Small intestine (tissue), 7 donors: ENCODE results near the gene TRAF6. TPM values are rescaled to one million over a fixed set of nuclear protein-coding genes. Genes with fewer than 3 reads are reported as not detected.
"Not testable (repeated sequence)": the region's sequence is repeated elsewhere in the genome, so short reads cannot be mapped to it uniquely, and the experiment has no call there.

Experiments used
- DNase-seq, 2 donors: peaks; one replicate each; pipeline versions ENCODE4 v3.0.0 to v3.0.0-alpha.2; 2013
- FAIRE-seq: peaks from 2 replicates; lab custom pipeline; 2012; peaks lifted over from hg19 to GRCh38; lab: Jason Lieb, UNC
- H3K27ac ChIP-seq, 3 donors: one replicate each; pipeline ENCODE4 v1.5.1; 2013; ENCODE audit warnings: low read length in 2 of 3, mild to moderate bottlenecking in 2 of 3, control low read depth in 1 of 3, inconsistent platforms in 1 of 3, low read depth in 1 of 3, moderate library complexity in 1 of 3
- H3K27me3 ChIP-seq, 3 donors: one replicate each; pipeline ENCODE4 v1.6.1; 2013; ENCODE audit warnings: low read length in 3 of 3, inconsistent platforms in 1 of 3; ENCODE audit not compliant: control insufficient read depth in 3 of 3, insufficient read depth in 3 of 3
- H3K36me3 ChIP-seq, 3 donors: one replicate each; pipeline ENCODE4 v1.6.1; 2013; ENCODE audit warnings: low read length in 3 of 3, inconsistent platforms in 1 of 3, low read depth in 1 of 3, mild to moderate bottlenecking in 1 of 3, moderate library complexity in 1 of 3; ENCODE audit not compliant: control insufficient read depth in 3 of 3, insufficient read depth in 2 of 3
- H3K4me1 ChIP-seq, 3 donors: one replicate each; pipeline ENCODE4 v1.6.1; 2013; ENCODE audit warnings: low read length in 2 of 3, inconsistent platforms in 1 of 3, low read depth in 1 of 3, mild to moderate bottlenecking in 1 of 3, moderate library complexity in 1 of 3; ENCODE audit not compliant: control insufficient read depth in 3 of 3, insufficient read depth in 2 of 3
- H3K4me3 ChIP-seq, 3 donors: one replicate each; pipeline ENCODE4 v1.5.1; 2013; ENCODE audit warnings: low read length in 3 of 3, control low read depth in 1 of 3, inconsistent platforms in 1 of 3, low read depth in 1 of 3, mild to moderate bottlenecking in 1 of 3, moderate library complexity in 1 of 3
- H3K9me3 ChIP-seq, 2 donors: one replicate each; pipeline ENCODE4 v1.6.1; 2013; ENCODE audit warnings: low read depth in 1 of 2, low read length in 1 of 2; ENCODE audit not compliant: control insufficient read depth in 2 of 2, insufficient read depth in 1 of 2
- WGBS, 3 donors: extraction: QIAGEN DNeasy Blood & Tissue Kit; methylation state at CpG; one replicate each; pipeline ENCODE4 v1.1.7; 2013; 5-methylcytosine and 5-hydroxymethylcytosine counted together
- polyA plus RNA-seq, 4 donors: library from polyadenylated mRNA; stranded (reverse) in 3 of 4; unstranded in 1 of 4; fragments of 200-250 nt in 3 of 4; fragments of 120-200 nt in 1 of 4; gene quantifications; one replicate each; pipeline versions ENCODE4 v1.2.1 to v1.2.3, GENCODE V29; 2013
- donor health status: healthy with polysubstance abuse.
- donor health status: control.
- donor health status: control.
- donor health status: Bipolar disorder and iron deficiency.
- donor health status: healthy.

Gene TRAF6
- polyA plus RNA-seq, 4 donors, result 3.6 to 22.1 (median 4.6) TPM

DNA sequence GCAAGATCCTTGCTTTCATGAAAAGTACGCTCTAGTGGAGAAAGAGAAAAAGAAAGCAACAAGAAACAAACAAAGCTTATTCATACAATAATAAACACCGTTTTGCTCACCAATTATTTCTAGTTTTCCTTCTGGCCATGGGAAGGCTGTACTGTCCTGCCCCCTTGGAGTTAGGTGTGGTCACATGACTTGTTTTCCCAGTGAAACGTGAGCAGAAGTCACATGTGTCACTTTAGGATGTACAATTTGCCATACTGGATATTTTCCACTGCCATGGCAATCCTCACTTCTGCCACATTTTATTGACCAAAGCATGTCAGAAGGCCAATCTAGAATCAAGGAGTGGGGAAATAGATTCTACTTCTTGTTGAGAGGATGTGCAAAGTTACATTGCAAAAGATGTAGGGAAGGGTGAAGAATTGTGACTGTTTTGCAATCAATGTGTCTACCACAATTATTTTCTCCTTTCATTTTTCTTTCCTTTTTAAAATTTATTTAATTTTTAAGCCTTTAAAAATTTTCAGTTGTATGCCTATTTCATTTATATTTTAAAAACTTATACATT, 24.3 kb upstream of the TRAF6 start:
- H3K27me3 ChIP-seq, result no peaks in the 10 kb centered on the region
- DNase-seq, result no peak
- no peaks in the 10 kb centered on the region for H3K9me3 ChIP-seq
- no peak overlapping the region for H3K4me3 ChIP-seq
- H3K4me1 ChIP-seq, result no peaks in the 10 kb centered on the region
- H3K27ac ChIP-seq, result no peak overlapping the region
- 71 to 75% (median 72%) methylated on average over 3 of the region's 3 CpGs for WGBS, 3 donors
- H3K36me3 ChIP-seq, result no peaks in the 10 kb centered on the region
- no peak for FAIRE-seq

DNA sequence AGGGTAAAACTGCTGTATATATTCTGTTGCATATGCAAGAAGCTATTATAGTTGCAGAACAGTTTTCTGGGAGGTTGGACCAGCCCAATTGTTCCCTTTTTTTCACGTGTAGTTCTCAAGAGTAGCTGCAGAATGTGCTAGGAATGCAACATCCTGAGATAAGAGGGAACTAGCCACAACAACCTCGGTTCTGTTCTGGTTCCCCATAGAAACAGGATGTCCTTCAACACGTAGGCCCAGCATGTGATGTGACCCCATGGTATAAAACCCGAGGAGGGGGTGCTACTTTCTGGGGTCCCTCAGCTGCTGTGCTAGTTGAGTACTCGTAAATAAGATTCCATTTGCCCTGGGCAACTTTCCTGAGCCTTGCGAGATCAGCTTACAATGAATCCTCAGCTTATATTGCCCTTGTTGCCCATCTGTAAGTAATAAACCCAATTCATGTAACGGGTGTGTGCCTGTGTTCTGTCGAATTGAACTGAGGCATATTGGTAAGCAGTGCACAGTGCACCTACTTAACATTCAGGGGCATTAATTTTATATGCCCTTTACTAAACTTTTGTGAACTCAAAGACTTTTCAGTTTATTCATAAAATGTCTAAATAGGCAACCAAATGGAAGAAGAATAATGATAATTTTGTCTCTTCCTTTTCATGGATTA, 23.0 kb upstream of the TRAF6 start:
- Histone ChIP-seq H3K9me3 (no peaks in the 10 kb centered on the region), H3K4me1 (no peaks in the 10 kb centered on the region), H3K27ac (no peak overlapping the region), H3K4me3 (no peak overlapping the region), H3K36me3 (no peaks in the 10 kb centered on the region), H3K27me3 (no peaks in the 10 kb centered on the region)
- FAIRE-seq, result no peak
- 47 to 57% (median 55%) methylated on average over 8 of the region's 8 CpGs for WGBS, 3 donors
- no peak for DNase-seq

DNA sequence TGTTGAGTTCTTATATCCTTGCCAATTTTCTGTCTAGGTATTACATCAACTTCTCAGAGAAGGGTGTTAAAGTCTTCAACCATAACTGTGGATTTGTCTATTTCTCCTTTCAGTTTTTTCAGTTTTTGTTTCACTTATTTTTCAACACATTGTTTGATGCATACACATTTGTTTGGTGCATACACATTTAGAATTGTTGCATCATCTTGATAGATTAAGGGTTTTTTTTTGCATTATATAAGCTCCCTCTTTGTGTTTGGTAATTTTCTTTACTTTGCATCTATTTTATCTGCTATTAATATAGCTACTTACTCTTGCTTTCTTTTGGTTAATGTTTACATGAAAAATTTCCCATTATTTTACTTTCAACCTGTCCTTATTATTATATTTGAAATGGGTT, 20.8 kb upstream of the TRAF6 start:
- no peak overlapping the region for H3K4me3 ChIP-seq
- no peaks in the 10 kb centered on the region for H3K9me3 ChIP-seq
- H3K27ac ChIP-seq, result no peak overlapping the region
- no peaks in the 10 kb centered on the region for H3K36me3 ChIP-seq
- H3K27me3 ChIP-seq, result no peaks in the 10 kb centered on the region
- FAIRE-seq, result no peak
- no peak for DNase-seq
- H3K4me1 ChIP-seq, result no peaks in the 10 kb centered on the region

DNA sequence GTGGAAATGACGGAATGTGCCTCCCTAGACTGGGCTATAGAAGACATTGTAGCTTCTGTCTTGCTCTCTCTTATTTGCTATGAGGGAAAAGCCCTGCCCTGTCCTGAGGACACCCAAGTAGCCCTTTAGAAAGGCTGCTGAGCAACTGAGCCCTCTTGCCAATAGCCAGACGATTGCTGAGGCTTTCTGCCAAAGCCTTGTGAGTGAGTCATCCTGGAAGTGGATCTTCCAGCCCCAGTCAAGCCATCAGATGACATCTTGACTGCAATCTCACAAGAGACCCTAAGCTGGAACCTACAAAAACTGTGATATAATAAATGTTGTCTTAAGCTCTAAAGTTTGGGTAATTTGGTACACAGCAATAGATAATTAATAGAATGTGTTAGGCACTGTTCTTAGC, 3.9 kb upstream of the TRAF6 start:
- H3K27ac ChIP-seq, result no peak overlapping the region
- no peak overlapping the region for H3K4me3 ChIP-seq
- DNase-seq, result no peak
- H3K9me3 ChIP-seq, result peaks cover 0 to 5% of the 10 kb centered on the region in 2 donors
- FAIRE-seq, result no peak
- peaks cover 0 to 19% (median 0%) of the 10 kb centered on the region in 3 donors for H3K4me1 ChIP-seq
- WGBS, 3 donors, result 55 to 67% (median 58%) methylated on average over 2 of the region's 2 CpGs
- no peaks in the 10 kb centered on the region for H3K27me3 ChIP-seq
- no peaks in the 10 kb centered on the region for H3K36me3 ChIP-seq

DNA sequence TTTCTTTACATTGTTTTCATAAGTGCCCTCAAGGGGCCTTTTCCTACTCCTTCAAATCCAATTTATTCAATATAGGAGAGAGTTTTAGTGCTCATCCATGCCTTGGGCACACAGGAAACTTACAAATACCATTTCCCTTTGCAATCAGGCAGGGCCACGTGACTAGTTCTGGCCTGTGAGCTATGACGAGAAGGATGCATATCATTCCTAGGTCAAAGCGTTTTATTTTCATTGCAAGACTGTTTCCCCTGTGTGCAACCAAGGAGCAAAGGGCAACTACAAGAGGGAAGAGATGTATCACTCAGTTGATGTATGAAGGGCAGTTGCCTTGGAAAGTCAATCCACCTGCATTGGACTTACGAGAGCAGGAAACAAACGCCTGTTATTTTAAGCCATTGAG, 1.9 kb upstream of the TRAF6 start:
- FAIRE-seq, result no peak
- peak; percentile 80 to 90 for DNase-seq
- H3K4me1 ChIP-seq, result peaks cover 0 to 19% (median 0%) of the 10 kb centered on the region in 3 donors
- peaks cover 0 to 5% of the 10 kb centered on the region in 2 donors for H3K9me3 ChIP-seq
- 20 to 63% (median 32%) methylated on average over 5 of the region's 5 CpGs for WGBS, 3 donors
- H3K27ac ChIP-seq, result peak overlapping the region in 1 of 3 donors; percentile 88
- H3K27me3 ChIP-seq, result no peaks in the 10 kb centered on the region
- H3K36me3 ChIP-seq, result no peaks in the 10 kb centered on the region
- no peak overlapping the region for H3K4me3 ChIP-seq

DNA sequence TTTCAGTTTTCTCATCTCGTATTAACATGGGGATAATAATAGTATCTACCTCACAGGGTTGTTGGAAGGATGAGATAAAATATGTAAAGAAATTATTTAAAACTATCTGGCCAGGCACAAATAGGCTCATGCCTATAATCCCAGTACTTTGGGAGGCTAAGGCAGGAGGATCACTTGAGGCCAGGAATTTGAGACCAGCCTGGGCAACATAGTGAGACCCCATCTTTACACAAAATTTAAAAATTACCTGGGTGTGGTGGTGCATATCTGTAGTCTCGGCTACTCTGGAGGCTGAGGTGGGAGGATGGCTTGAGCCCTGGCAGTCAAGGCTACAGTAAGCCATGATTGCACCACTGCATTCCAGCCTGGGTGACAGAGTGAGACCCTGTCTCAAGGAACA, 990 bp upstream of the TRAF6 start:
- 65 to 85% (median 73%) methylated on average over 2 of the region's 2 CpGs for WGBS, 3 donors
- H3K27me3 ChIP-seq, result not testable (repeated sequence)
- H3K27ac ChIP-seq, result peak overlapping the region in 1 of 3 donors; percentile 88

DNA sequence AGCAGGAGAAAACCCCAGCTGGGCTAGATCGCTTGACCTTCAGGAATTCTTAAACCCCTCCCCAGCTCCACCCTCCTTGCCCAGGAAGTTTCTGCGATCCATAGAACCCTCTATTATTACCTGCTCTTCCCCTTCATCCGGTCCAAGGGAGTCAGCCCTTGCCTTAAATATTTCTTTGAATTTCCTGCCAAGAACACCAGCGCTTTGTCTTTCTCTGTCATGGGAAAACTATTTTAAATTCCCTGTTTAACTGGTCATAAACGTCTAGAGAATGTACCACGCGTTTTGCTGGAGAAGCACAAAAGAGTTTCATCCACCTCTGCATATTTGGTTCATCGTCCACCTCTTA, 496 bp upstream of the TRAF6 start:
- no peaks in the 10 kb centered on the region for H3K27me3 ChIP-seq
- H3K4me3 ChIP-seq, result peak overlapping the region; percentile 79 to 87 (median 80)
- peak overlapping the region; percentile 77 to 93 (median 88) for H3K27ac ChIP-seq
- no peaks in the 10 kb centered on the region for H3K36me3 ChIP-seq
- WGBS, 3 donors, result 6 to 14% (median 12%) methylated on average over 8 of the region's 8 CpGs
- peaks cover 0 to 5% of the 10 kb centered on the region in 2 donors for H3K9me3 ChIP-seq
- peaks cover 0 to 25% (median 2%) of the 10 kb centered on the region in 3 donors for H3K4me1 ChIP-seq
- DNase-seq, result peak in 1 of 2 donors; percentile 32
- no peak for FAIRE-seq

More for the DNA sequence above, 990 bp upstream of the TRAF6 start:
- not testable (repeated sequence) for H3K4me3 ChIP-seq, H3K9me3 ChIP-seq, H3K36me3 ChIP-seq, DNase-seq, FAIRE-seq
- H3K4me1 ChIP-seq, result peaks cover 0 to 22% (median 0%) of the 10 kb centered on the region in 3 donors

DNA sequence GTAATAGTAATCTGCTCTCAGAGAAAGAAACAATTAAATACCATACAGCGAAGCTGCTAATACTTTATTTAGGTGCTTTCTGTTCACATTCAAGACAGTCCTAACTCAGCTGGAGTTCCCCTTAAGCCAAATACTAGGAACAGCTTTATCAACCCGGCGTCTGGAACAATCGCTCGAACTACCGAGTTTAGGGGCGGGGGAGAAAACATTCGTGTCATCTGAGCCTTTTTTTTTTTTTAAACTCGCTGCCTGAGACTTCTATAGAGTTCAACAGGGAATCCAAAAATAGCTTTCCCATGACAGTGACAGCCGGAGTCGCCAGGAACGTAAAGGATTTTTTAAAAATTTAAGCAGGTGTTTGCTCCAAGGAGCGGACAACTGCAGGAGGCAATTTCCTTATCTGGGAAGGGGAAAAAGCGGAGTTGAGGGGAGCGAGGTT, 852 bp downstream of the TRAF6 start:
- no peak for FAIRE-seq
- H3K36me3 ChIP-seq, result no peaks in the 10 kb centered on the region
- no peaks in the 10 kb centered on the region for H3K27me3 ChIP-seq
- peak overlapping the region; percentile 79 to 87 (median 80) for H3K4me3 ChIP-seq
- H3K27ac ChIP-seq, result peak overlapping the region; percentile 77 to 93 (median 88)
- H3K4me1 ChIP-seq, result peaks cover 0 to 26% (median 2%) of the 10 kb centered on the region in 3 donors
- peaks cover 0 to 5% of the 10 kb centered on the region in 2 donors for H3K9me3 ChIP-seq
- DNase-seq, result peak; percentile 33 to 55
- 0 to 1% (median 0%) methylated on average over 15 of the region's 15 CpGs for WGBS, 3 donors
